Left lobe of liver (tissue), 2 donors: ENCODE data around the gene TMEM259. TPM values are rescaled to one million over a fixed set of nuclear protein-coding genes. Genes with fewer than 3 reads are reported as not detected.

Experiments used
- ATAC-seq: fragments of 200-7000 bp; cut with Tn5 transposase; one replicate; pipeline ENCODE4 v1.9.1; 2020; ENCODE audit warnings: mild to moderate bottlenecking, moderate library complexity
- DNase-seq: peaks from one replicate; pipeline ENCODE4 v3.0.0-alpha.2; 2020; ENCODE audit warnings: low spot score
- total RNA-seq: library from RNA; stranded (reverse); gene quantifications from one replicate; pipeline ENCODE4 v1.2.1, GENCODE V29; 2021
- donor health status: DM: no; HTN: no; CAD: no; lungs with moderate emphysema.
- donor health status: DM: no; HTN: yes; CAD: no.

TMEM259 gene
- total RNA-seq, 1 donor from 2014 or later = 117 TPM

- no peak for DNase-seq
- no peak for ATAC-seq
Observed at GRCh38 chr19:964761-965694, 55.9 kb downstream of the TMEM259 start.

GRCh38 chr19:964116-964520, 56.8 kb downstream of the TMEM259 start:
- DNase-seq = no peak
- no peak for ATAC-seq

DNA sequence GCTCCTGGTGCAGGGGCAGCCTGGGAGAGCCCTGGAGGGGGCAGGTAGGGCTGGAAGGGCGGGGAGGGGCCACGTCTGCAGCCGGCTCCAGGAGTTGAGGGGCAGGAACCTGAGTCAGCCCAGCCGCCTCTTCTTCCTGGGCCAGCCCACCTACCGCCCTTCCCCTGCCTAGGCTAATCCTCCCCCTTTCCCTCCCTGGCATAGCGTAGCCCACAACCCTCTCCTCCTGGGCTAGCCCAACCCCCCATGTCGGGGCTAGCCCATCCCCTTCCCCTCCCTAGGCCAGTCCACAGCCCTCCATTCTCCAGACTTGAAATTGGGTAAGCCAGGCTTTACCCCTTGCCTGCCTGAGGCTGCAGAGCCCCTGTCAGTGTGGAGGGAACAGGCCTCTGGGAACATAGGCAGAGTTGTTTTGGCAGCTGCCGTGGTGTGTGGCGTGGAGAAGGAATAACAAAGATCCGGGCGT, 57.4 kb downstream of the TMEM259 start:
- ATAC-seq = no peak
- DNase-seq = no peak

- no peak for ATAC-seq
- DNase-seq = no peak
Observed at GRCh38 chr19:962683-963400, 58.1 kb downstream of the TMEM259 start.

DNA sequence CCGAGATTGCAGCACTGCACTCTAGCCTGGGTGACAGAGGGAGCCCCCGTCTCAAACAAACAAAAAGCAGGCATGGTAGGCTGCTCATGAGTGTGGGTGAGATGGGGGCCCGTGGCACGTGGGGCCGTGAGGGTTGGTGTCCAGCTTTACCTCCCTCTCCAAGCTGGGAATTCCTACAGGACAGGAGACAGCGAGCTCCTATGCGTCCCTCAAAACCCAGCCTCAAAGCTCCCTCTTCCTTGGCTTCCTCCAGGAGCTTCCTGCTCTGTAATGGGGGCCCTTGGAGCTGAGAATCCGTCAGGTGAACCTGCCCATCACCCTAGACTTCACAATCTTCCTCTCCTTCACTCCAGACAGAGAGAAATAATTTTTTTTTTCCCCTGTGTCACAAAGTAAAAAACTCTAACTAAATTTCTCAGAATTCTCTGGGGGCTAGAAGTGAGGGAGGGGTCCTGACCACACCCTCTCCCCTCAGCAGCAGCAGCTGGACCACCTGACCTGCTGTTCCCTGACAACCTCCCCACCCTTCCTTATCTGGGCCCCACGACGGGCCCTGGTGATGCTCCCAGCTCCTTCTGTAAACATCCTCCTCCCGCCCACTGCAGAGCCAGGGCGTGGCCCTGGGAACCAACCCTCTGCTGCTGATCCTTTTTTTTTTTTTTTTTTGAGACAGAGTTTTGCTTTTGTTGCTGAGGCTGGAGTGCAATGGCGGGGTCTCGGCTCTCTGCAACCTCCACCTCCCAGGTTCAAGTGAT, 58.9 kb downstream of the TMEM259 start:
- no peak for DNase-seq

DNA sequence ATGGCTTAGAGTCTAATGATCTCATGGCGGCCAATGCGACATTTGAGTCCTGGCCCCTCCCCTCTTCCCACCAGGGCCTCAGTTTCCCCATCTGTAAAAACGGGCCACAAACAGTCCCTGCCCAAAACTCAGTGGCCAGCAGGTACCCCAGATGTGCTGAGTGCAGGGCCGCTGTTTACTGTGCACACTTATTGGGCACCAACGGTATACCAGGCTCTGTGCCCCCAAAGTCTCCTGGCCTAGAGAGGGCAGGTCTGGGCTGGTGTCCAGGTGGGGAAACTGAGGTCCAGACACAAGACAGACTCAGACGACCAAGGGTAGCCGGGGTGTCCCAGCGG, 60.4 kb downstream of the TMEM259 start:
- ATAC-seq (no peak), DNase-seq (no peak)

More for the DNA sequence above, 58.9 kb downstream of the TMEM259 start:
- ATAC-seq = no peak

GRCh38 chr19:960020-960419, 60.9 kb downstream of the TMEM259 start:
- DNase-seq (no peak), ATAC-seq (no peak)

Other genes starting within 250 kb of the TMEM259 start
- 115 TPM for gene PTBP1, start 223.7 kb downstream of the TMEM259 start, total RNA-seq
- not detected for gene PLPPR3, start 199.2 kb downstream of the TMEM259 start, total RNA-seq
- 0.60 TPM for gene AZU1, start 193.3 kb downstream of the TMEM259 start, total RNA-seq
- gene PRTN3, start 180.1 kb downstream of the TMEM259 start, total RNA-seq = 0.23 TPM
- 0.58 TPM for gene ELANE, start 168.8 kb downstream of the TMEM259 start, total RNA-seq
- 6.1 TPM for gene CFD, start 161.5 kb downstream of the TMEM259 start, total RNA-seq
- gene MED16, start 127.9 kb downstream of the TMEM259 start, total RNA-seq = 36.3 TPM
- not detected for gene RNU6-9, start 127.6 kb downstream of the TMEM259 start, total RNA-seq
- gene R3HDM4, start 107.9 kb downstream of the TMEM259 start, total RNA-seq = 20.9 TPM
- not detected for gene KISS1R, start 103.8 kb downstream of the TMEM259 start, total RNA-seq
- gene ARID3A, start 95.1 kb downstream of the TMEM259 start, total RNA-seq = 3.6 TPM
- gene WDR18, start 36.8 kb downstream of the TMEM259 start, total RNA-seq = 34.7 TPM
- gene GRIN3B, start 20.7 kb downstream of the TMEM259 start, total RNA-seq = not detected
- not detected for gene RNU6-2, start 399 bp upstream of the TMEM259 start, total RNA-seq
- gene CNN2, start 5.5 kb upstream of the TMEM259 start, total RNA-seq = 23.2 TPM
- 10.4 TPM for gene ABCA7, start 19.0 kb upstream of the TMEM259 start, total RNA-seq
- gene ARHGAP45, start 46.0 kb upstream of the TMEM259 start, total RNA-seq = 5.1 TPM
- gene POLR2E, start 74.3 kb upstream of the TMEM259 start, total RNA-seq = 143 TPM
- gene GPX4, start 82.9 kb upstream of the TMEM259 start, total RNA-seq = 247 TPM
- gene SBNO2, start 153.1 kb upstream of the TMEM259 start, total RNA-seq = 22.6 TPM
- 33.1 TPM for gene STK11, start 184.7 kb upstream of the TMEM259 start, total RNA-seq
- gene CBARP, start 216.9 kb upstream of the TMEM259 start, total RNA-seq = 0.38 TPM
- gene ATP5F1D, start 220.6 kb upstream of the TMEM259 start, total RNA-seq = 282 TPM
- gene MIDN, start 227.5 kb upstream of the TMEM259 start, total RNA-seq = 51.7 TPM
- gene CIRBP, start 248.2 kb upstream of the TMEM259 start, total RNA-seq = 125 TPM